SK-N-SH treated with all-trans-retinoic acid at 6 μM for 48 hours (cell line): Measurements from ENCODE around the gene CACNA1C.

Experiments used
- ATAC-seq: fragments of 200-7000 bp; cut with Tn5 transposase; 3 replicates; pipeline ENCODE4 v1.9.1; 2020; ENCODE audit warnings: mild to moderate bottlenecking, moderate library complexity
- ARNTL ChIP-seq: fragments of 450-650 bp; formaldehyde crosslinking; IDR thresholded peaks from 2 replicates; pipeline ENCODE4 v1.5.0; 2020; ENCODE audit warnings: low read depth, mild to moderate bottlenecking, moderate library complexity, borderline replicate concordance
- CSDC2 ChIP-seq: fragments of 250-450 bp; sonication (Bioruptor Pico); IDR thresholded peaks from 2 replicates; pipeline ENCODE4 v1.5.0; 2020; ENCODE audit warnings: mild to moderate bottlenecking, moderate library complexity
- ESRRG ChIP-seq: fragments of 250-450 bp; sonication (Bioruptor Pico); IDR thresholded peaks from 2 replicates; pipeline ENCODE4 v1.6.1; 2021; ENCODE audit warnings: mild to moderate bottlenecking
- GLIS3 ChIP-seq: fragments of 250-450 bp; sonication (Bioruptor Pico); IDR thresholded peaks from 2 replicates; pipeline ENCODE4 v1.5.0; 2020; ENCODE audit warnings: mild to moderate bottlenecking, moderate library complexity
- ISL1 ChIP-seq: fragments of 250-450 bp; sonication (Bioruptor Pico); IDR thresholded peaks from 2 replicates; pipeline ENCODE4 v2.1.2; 2022; ENCODE audit warnings: mild to moderate bottlenecking, moderate library complexity
- PPARA ChIP-seq: fragments of 250-450 bp; sonication (Bioruptor Pico); IDR thresholded peaks from 2 replicates; pipeline ENCODE4 v1.5.0; 2020; ENCODE audit warnings: mild to moderate bottlenecking, borderline replicate concordance
- RARB ChIP-seq: fragments of 250-450 bp; sonication (Bioruptor Pico); IDR thresholded peaks from 2 replicates; pipeline ENCODE4 v1.8.0; 2021; ENCODE audit warnings: mild to moderate bottlenecking, moderate library complexity
- SNAI2 ChIP-seq: fragments of 250-450 bp; sonication (Bioruptor Pico); IDR thresholded peaks from 2 replicates; pipeline ENCODE4 v1.5.0; 2020; ENCODE audit warnings: mild to moderate bottlenecking, moderate library complexity
- TOX ChIP-seq: fragments of 250-450 bp; sonication (Bioruptor Pico); IDR thresholded peaks from 2 replicates; pipeline ENCODE4 v1.8.0; 2021; ENCODE audit warnings: mild to moderate bottlenecking, moderate library complexity, borderline replicate concordance
- ZFP3 ChIP-seq: fragments of 250-450 bp; sonication (Bioruptor Pico); IDR thresholded peaks from 2 replicates; pipeline ENCODE4 v1.5.0; 2020; ENCODE audit warnings: mild to moderate bottlenecking, moderate library complexity
- ZFP30 ChIP-seq: fragments of 450-650 bp; formaldehyde crosslinking; IDR thresholded peaks from 2 replicates; pipeline ENCODE4 v1.5.0; 2022; ENCODE audit warnings: mild to moderate bottlenecking, moderate library complexity
- ZNF565 ChIP-seq: fragments of 450-650 bp; formaldehyde crosslinking; conservative IDR thresholded peaks from 2 replicates; pipeline ENCODE4 v1.5.0; 2020; ENCODE audit warnings: low read depth, mild to moderate bottlenecking, moderate library complexity
- ZNF70 ChIP-seq: fragments of 450-650 bp; formaldehyde crosslinking; IDR thresholded peaks from 2 replicates; pipeline ENCODE4 v1.5.0; 2020; ENCODE audit warnings: mild to moderate bottlenecking, moderate library complexity
- ZNF8 ChIP-seq: fragments of 450-650 bp; formaldehyde crosslinking; IDR thresholded peaks from 2 replicates; pipeline ENCODE4 v1.5.0; 2020; ENCODE audit warnings: mild to moderate bottlenecking, moderate library complexity
- TF ChIP-seq, protein P1 (sequence below): fragments of 250-450 bp; sonication (Bioruptor Pico); IDR thresholded peaks from 2 replicates; pipeline ENCODE4 v1.5.1; 2021; ENCODE audit warnings: mild to moderate bottlenecking, moderate library complexity
- TF ChIP-seq, protein P2 (sequence below): fragments of 250-450 bp; sonication (Bioruptor Pico); IDR thresholded peaks from 2 replicates; pipeline ENCODE4 v1.5.0; 2020; ENCODE audit warnings: mild to moderate bottlenecking, moderate library complexity
- TF ChIP-seq, protein P3 (sequence below): fragments of 250-450 bp; sonication (Bioruptor Pico); IDR thresholded peaks from 2 replicates; pipeline ENCODE4 v1.5.1; 2020; ENCODE audit warnings: low read depth, mild to moderate bottlenecking, moderate library complexity
- TF ChIP-seq, protein P4 (sequence below): fragments of 250-450 bp; sonication (Bioruptor Pico); IDR thresholded peaks from 2 replicates; pipeline ENCODE4 v1.8.0; 2020; ENCODE audit warnings: mild to moderate bottlenecking, moderate library complexity, borderline replicate concordance

CACNA1C gene

DNA sequence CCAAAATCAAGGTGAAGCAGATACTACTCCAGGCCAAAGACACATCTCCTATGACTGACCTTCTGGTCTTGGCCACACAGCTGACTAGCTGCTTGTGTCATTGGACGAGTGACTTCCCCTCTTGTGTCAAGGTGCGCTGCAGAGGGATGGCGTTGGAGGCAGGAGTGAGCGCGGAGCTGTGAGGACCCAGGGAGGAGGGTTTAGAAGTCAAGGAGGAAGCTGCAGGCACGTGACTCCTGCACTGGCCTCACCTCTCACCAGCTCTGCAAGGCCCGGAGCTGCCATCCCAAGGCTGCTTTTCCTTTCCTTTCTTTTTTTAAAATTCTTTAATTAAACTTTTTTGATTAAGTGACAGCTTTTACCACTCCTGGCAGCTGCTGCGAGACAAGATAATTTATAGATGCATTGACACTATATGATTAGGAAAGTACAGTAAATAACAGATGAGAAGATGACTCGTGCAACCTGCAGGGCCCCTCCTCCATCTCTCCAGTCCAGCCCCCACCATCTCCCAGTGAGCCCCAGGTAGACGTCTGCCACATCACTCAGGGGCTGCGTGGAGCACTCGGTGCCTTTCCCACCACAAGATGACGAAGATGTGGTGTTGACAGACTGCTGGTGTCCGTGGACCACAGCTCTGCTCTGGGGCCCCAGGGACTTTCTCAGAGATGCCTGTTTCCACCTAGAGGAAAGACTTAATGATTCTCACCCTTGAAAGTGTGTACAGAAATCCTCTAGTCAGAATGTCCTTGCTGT is 350.6 kb downstream of the CACNA1C start:
- no peak for TF ChIP-seq ZNF70
- TF ChIP-seq ZFP30 = no peak
- TF ChIP-seq, protein P1, sequence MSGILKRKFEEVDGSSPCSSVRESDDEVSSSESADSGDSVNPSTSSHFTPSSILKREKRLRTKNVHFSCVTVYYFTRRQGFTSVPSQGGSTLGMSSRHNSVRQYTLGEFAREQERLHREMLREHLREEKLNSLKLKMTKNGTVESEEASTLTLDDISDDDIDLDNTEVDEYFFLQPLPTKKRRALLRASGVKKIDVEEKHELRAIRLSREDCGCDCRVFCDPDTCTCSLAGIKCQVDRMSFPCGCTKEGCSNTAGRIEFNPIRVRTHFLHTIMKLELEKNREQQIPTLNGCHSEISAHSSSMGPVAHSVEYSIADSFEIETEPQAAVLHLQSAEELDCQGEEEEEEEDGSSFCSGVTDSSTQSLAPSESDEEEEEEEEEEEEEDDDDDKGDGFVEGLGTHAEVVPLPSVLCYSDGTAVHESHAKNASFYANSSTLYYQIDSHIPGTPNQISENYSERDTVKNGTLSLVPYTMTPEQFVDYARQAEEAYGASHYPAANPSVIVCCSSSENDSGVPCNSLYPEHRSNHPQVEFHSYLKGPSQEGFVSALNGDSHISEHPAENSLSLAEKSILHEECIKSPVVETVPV = no peak
- no peak for TF ChIP-seq ZNF565 (CRISPR knock-in tag)
- TF ChIP-seq, protein P2, sequence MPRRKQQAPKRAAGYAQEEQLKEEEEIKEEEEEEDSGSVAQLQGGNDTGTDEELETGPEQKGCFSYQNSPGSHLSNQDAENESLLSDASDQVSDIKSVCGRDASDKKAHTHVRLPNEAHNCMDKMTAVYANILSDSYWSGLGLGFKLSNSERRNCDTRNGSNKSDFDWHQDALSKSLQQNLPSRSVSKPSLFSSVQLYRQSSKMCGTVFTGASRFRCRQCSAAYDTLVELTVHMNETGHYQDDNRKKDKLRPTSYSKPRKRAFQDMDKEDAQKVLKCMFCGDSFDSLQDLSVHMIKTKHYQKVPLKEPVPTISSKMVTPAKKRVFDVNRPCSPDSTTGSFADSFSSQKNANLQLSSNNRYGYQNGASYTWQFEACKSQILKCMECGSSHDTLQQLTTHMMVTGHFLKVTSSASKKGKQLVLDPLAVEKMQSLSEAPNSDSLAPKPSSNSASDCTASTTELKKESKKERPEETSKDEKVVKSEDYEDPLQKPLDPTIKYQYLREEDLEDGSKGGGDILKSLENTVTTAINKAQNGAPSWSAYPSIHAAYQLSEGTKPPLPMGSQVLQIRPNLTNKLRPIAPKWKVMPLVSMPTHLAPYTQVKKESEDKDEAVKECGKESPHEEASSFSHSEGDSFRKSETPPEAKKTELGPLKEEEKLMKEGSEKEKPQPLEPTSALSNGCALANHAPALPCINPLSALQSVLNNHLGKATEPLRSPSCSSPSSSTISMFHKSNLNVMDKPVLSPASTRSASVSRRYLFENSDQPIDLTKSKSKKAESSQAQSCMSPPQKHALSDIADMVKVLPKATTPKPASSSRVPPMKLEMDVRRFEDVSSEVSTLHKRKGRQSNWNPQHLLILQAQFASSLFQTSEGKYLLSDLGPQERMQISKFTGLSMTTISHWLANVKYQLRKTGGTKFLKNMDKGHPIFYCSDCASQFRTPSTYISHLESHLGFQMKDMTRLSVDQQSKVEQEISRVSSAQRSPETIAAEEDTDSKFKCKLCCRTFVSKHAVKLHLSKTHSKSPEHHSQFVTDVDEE (CRISPR knock-in tag) = no peak
- TF ChIP-seq GLIS3 (CRISPR knock-in tag) = no peak
- TF ChIP-seq, protein P3, sequence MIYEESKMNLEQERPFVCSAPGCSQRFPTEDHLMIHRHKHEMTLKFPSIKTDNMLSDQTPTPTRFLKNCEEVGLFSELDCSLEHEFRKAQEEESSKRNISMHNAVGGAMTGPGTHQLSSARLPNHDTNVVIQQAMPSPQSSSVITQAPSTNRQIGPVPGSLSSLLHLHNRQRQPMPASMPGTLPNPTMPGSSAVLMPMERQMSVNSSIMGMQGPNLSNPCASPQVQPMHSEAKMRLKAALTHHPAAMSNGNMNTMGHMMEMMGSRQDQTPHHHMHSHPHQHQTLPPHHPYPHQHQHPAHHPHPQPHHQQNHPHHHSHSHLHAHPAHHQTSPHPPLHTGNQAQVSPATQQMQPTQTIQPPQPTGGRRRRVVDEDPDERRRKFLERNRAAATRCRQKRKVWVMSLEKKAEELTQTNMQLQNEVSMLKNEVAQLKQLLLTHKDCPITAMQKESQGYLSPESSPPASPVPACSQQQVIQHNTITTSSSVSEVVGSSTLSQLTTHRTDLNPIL (CRISPR knock-in tag) = no peak
- no peak for TF ChIP-seq TOX (CRISPR knock-in tag)
- no peak for TF ChIP-seq ZFP3 (CRISPR knock-in tag)
- no peak for TF ChIP-seq ISL1 (CRISPR knock-in tag)
- TF ChIP-seq, protein P4, sequence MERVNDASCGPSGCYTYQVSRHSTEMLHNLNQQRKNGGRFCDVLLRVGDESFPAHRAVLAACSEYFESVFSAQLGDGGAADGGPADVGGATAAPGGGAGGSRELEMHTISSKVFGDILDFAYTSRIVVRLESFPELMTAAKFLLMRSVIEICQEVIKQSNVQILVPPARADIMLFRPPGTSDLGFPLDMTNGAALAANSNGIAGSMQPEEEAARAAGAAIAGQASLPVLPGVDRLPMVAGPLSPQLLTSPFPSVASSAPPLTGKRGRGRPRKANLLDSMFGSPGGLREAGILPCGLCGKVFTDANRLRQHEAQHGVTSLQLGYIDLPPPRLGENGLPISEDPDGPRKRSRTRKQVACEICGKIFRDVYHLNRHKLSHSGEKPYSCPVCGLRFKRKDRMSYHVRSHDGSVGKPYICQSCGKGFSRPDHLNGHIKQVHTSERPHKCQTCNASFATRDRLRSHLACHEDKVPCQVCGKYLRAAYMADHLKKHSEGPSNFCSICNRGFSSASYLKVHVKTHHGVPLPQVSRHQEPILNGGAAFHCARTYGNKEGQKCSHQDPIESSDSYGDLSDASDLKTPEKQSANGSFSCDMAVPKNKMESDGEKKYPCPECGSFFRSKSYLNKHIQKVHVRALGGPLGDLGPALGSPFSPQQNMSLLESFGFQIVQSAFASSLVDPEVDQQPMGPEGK (CRISPR knock-in tag) = no peak
- TF ChIP-seq ESRRG (CRISPR knock-in tag) = no peak
- TF ChIP-seq SNAI2 (CRISPR knock-in tag) = no peak
- no peak for TF ChIP-seq ZNF8 (CRISPR knock-in tag)
- TF ChIP-seq CSDC2 (CRISPR knock-in tag) = no peak
- TF ChIP-seq, all 23 proteins: peak for 0
- no peak for ATAC-seq

DNA sequence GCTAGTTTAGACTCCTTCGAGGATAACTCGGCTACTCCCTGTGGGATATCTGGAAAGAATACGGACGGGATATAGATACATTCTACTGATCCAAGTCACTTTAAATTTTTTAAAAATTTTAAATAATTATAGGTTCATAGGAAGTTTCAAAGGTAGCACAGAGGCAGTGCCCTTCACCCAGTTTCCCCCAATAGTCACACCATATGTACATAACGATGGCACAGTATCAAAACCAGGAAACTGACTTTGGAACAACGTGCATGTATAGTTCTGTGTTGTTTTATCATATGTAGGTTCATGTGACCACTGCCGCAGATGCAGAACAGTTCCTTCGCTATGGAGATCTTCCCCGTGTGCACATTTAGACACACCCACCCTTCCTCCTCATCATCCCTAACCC is 352.3 kb downstream of the CACNA1C start:
- no peak for ATAC-seq
- TF ChIP-seq ARNTL (CRISPR knock-in tag) (no peak), ESRRG (CRISPR knock-in tag) (no peak), RARB (CRISPR knock-in tag) (no peak), CSDC2 (CRISPR knock-in tag) (no peak), PPARA (no peak)
- TF ChIP-seq, protein P4 (CRISPR knock-in tag) = no peak
- TF ChIP-seq, protein P3 (CRISPR knock-in tag) = no peak

DNA sequence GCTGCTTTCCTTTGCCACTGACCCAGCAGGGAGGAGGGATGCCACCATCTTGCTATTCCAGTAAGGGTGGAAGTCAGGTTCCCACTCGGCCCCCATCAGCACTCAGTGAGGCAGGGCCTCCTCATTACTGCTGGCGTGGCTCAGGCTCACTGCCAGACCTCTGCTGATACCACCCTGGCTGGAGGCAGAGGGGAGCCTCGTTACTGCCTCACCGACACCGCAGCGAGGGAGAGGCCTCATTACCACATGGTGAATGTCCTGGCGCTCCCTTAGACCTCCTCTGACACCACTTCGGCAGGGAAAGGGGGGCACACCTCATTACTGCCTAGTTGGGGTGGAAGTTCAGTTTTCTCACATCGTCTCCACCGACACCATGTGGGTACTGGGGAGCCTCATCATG is 354.1 kb downstream of the CACNA1C start:
- ATAC-seq = no peak
- no peak for TF ChIP-seq PPARA
- TF ChIP-seq, protein P3 (CRISPR knock-in tag) = no peak
- TF ChIP-seq, protein P1 = no peak
- TF ChIP-seq ISL1 (CRISPR knock-in tag) = no peak
- TF ChIP-seq CSDC2 (CRISPR knock-in tag) = no peak
- TF ChIP-seq ZFP3 (CRISPR knock-in tag) = no peak
- TF ChIP-seq, protein P4 (CRISPR knock-in tag) = no peak
- no peak for TF ChIP-seq ZNF8 (CRISPR knock-in tag)
